GM12878 (cell line): Measurements from ENCODE around the gene P3R3URF. TPM values are rescaled to one million over a fixed set of nuclear protein-coding genes. Genes with fewer than 3 reads are reported as not detected.

Source experiments
- ATAC-seq: fragments of 200-7000 bp; cut with Tn5 transposase; 3 replicates; pipeline ENCODE4 v1.9.1; 2020; ENCODE audit warnings: mild to moderate bottlenecking, moderate library complexity
- BruUV-seq: library from RNA; stranded (reverse); fragments of 400-500 nt; replicated peaks from 2 replicates; lab custom pipeline; 2021; lab: Mats Ljungman, UMichigan
- CTCF ChIA-PET: fragments of 300-600 bp; sonication (Branson Sonifier 250); formaldehyde crosslinking; extraction: SDS; loops from one replicate; lab custom pipeline; 2021; ENCODE audit warnings: inconsistent platforms; lab: Yijun Ruan, JAX
- POLR2A ChIA-PET: fragments of 350-600 bp; formaldehyde crosslinking; extraction: SDS; loops from one replicate; lab custom pipeline; 2021; ENCODE audit warnings: inconsistent platforms; lab: Charles Lee
- RAD21 ChIA-PET: fragments of 300-600 bp; sonication (Branson Sonifier 250); formaldehyde crosslinking; loops from one replicate; lab custom pipeline; 2023; ENCODE audit warnings: antibody characterized with exemption; ENCODE audit not compliant: unreplicated experiment; lab: Charles Lee
- SMC1A ChIA-PET: fragments of 300-600 bp; sonication (Branson Sonifier 250); formaldehyde crosslinking; loops from one replicate; lab custom pipeline; 2023; ENCODE audit not compliant: unreplicated experiment, uncharacterized antibody; lab: Charles Lee
- DNase-seq: peaks from one replicate; pipeline ENCODE4 v3.0.0-alpha.2; 2011; ENCODE audit warnings: low read depth, low spot score
- FAIRE-seq: peaks from 3 replicates; lab custom pipeline; 2011; peaks lifted over from hg19 to GRCh38; lab: Jason Lieb, UNC
- H2AFZ ChIP-seq: 2 replicates; pipeline ENCODE4 v1.6.0; 2011; ENCODE audit warnings: low read depth, low read length, control low read depth; ENCODE audit not compliant: control insufficient read depth
- H3K27ac ChIP-seq: 2 replicates; pipeline ENCODE4 v1.5.1; 2011; ENCODE audit warnings: control low read depth; ENCODE audit not compliant: control insufficient read depth, insufficient read depth
- H3K27me3 ChIP-seq, 2 experiments: replicated peaks in 1 of 2; 2 replicates each; pipeline versions ENCODE4 v1.6.0 to v1.6.1; 2011; ENCODE audit warnings: low read length in 1 of 2; ENCODE audit not compliant: control insufficient read depth in 2 of 2, insufficient read depth in 2 of 2
- H3K36me3 ChIP-seq, 2 experiments: 2 replicates each; pipeline ENCODE4 v1.5.1; 2011; ENCODE audit warnings: low read length in 1 of 2; ENCODE audit not compliant: control insufficient read depth in 2 of 2, insufficient read depth in 2 of 2
- H3K4me1 ChIP-seq: 2 replicates; pipeline ENCODE4 v1.6.1; 2011; ENCODE audit warnings: mild to moderate bottlenecking, low read length, moderate library complexity, mixed read lengths; ENCODE audit not compliant: control insufficient read depth, insufficient read depth
- H3K4me2 ChIP-seq: 2 replicates; pipeline ENCODE4 v1.6.0; 2011; ENCODE audit warnings: control low read depth; ENCODE audit not compliant: control insufficient read depth, insufficient read depth
- H3K4me3 ChIP-seq: fragments of 200-600 bp; sonication (generic); 2 replicates; pipeline ENCODE4 v1.5.1; 2016
- H3K79me2 ChIP-seq: 2 replicates; pipeline ENCODE4 v1.6.0; 2011; ENCODE audit warnings: low read length; ENCODE audit not compliant: control insufficient read depth, insufficient read depth
- H3K9ac ChIP-seq: 2 replicates; pipeline ENCODE4 v1.8.0; 2011; ENCODE audit warnings: low read length, control low read depth, mixed read lengths; ENCODE audit not compliant: control insufficient read depth, insufficient read depth
- H3K9me3 ChIP-seq: replicated peaks from 3 replicates; pipeline ENCODE4 v1.5.1; 2011; ENCODE audit warnings: mild to moderate bottlenecking, low read length; ENCODE audit not compliant: control insufficient read depth, insufficient read depth
- H4K20me1 ChIP-seq: 2 replicates; pipeline ENCODE4 v1.6.0; 2011; ENCODE audit not compliant: control insufficient read depth, insufficient read depth
- EZH2 ChIP-seq: IDR thresholded peaks from 2 replicates; pipeline ENCODE4 v1.6.1; 2012; ENCODE audit warnings: low read depth, mild to moderate bottlenecking, control low read depth, inconsistent platforms, low read length, borderline replicate concordance; ENCODE audit not compliant: control insufficient read depth
- RCOR1 ChIP-seq: conservative IDR thresholded peaks from 2 replicates; pipeline ENCODE4 v1.6.1; 2012; ENCODE audit warnings: low read depth, low read length, improper control_type of control experiment
- SIN3A ChIP-seq: IDR thresholded peaks from 2 replicates; pipeline ENCODE4 v1.6.1; 2012; ENCODE audit warnings: low read depth, low read length, improper control_type of control experiment
- ZNF24 ChIP-seq: fragments of 450-650 bp; IDR thresholded peaks from 2 replicates; pipeline ENCODE4 v1.6.1; 2017; ENCODE audit warnings: antibody characterized with exemption, mild to moderate bottlenecking
- WGBS: methylation state at CpG from one replicate; pipeline ENCODE4 v1.1.6; 2016; ENCODE audit warnings: low lambda C conversion rate; ENCODE audit not compliant: insufficient replicate concordance, insufficient coverage; ENCODE audit errors: missing lambda C conversion rate; 5-methylcytosine and 5-hydroxymethylcytosine counted together
- in situ Hi-C: fragments of 300-500 bp; cut with MboI; formaldehyde crosslinking; loops from 9 replicates; pipeline ENCODE4 v1.14.3; 2018; ENCODE audit warnings: mixed read lengths
- intact Hi-C: fragments of 100-400 bp; cut with micrococcal nuclease; formaldehyde crosslinking; loops from one replicate; pipeline ENCODE4 v1.14.2; 2022; ENCODE audit not compliant: unreplicated experiment
- polyA plus RNA-seq, 11 experiments: library from polyadenylated mRNA; depleted of rRNA in 4 of 11; unstranded in 6 of 11; stranded (reverse) in 5 of 11; fragments of >200 nt; fragmentation: Nextera tagmentation in 4 of 11; fragmentation: Illumina TruSeq in 1 of 11; extraction: Ambion mirVana in 4 of 11; extraction: Trizol in 1 of 11; gene quantifications; 1 replicate in 1 of 11; 2 replicates in 10 of 11; pipeline versions ENCODE4 v1.2.1 to v1.2.3, GENCODE V29; 2011 to 2016; ENCODE audit warnings: inconsistent platforms in 2 of 11, missing spikeins in 2 of 11, low read depth in 1 of 11
- total RNA-seq, 4 experiments: library from RNA; depleted of rRNA in 3 of 4; stranded (reverse); fragments of >200 nt in 3 of 4; fragmentation: Illumina TruSeq in 1 of 4; extraction: Trizol in 1 of 4; gene quantifications; 2 replicates each; pipeline versions ENCODE4 v1.2.1 to v1.2.3, GENCODE V29; 2013 to 2021
- TF ChIP-seq, protein P1 (sequence below): IDR thresholded peaks from 2 replicates; pipeline ENCODE4 v1.6.1; 2012; ENCODE audit warnings: low read depth, low read length, improper control_type of control experiment

P3R3URF gene
- total and polyA plus RNA-seq, 10 of the 15 experiments (the other 5 are each of a cell fraction or from before 2014, with no cell fraction given) = not detected

DNA sequence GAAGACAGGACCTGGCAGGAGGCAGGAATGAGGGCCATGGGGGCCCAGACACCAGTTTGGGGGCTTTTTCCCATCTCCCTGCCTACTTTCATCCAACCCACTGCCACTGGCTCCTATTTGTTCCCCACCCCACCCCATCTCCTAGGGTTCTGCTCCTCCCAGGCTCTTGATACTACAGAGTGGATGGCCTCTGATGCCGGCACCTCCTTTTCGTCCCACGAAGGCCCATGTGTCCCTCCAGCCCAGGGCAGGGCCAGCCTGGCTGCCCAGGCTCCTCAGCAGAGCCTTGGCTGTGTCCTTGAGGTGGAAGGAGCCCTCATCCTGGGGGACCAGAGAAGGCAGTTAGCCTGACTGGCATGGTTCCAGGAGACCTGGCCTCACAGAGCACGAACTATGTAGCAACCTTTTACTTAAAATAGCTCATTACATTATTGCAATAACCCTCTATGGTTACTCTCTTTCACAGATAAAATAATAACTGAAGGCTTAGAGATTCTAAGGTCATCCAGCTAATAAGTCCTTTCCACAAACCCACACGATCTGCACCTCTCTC, 18.4 kb upstream of the P3R3URF start:
- RAD21 ChIA-PET = no interaction called here
- DNase-seq (no peak), ATAC-seq (no peak), FAIRE-seq (no peak)
- Histone ChIP-seq H3K4me2 (no peak overlapping the region), H3K4me1 (peaks cover 6% of the 10 kb centered on the region), H3K4me3 (no peak overlapping the region), H3K9ac (no peak overlapping the region), H3K9me3 (no peaks in the 10 kb centered on the region), H3K36me3 (peaks cover 5 to 7% of the 10 kb centered on the region in 2 experiments; a peak in 3 of 4 replicates), H4K20me1 (no peaks in the 10 kb centered on the region), H3K79me2 (peaks cover 6% of the 10 kb centered on the region), H3K27me3 (no peaks in the 10 kb centered on the region), H2AFZ (no peak overlapping the region), H3K27ac (no peak overlapping the region)
- in situ Hi-C loops (no loop called here), intact Hi-C loops (no loop called here)
- WGBS = 71% methylated on average over 5 of the region's 5 CpGs
- POLR2A ChIA-PET = no interaction called here
- TF ChIP-seq SIN3A = no peak
- TF ChIP-seq ZNF24 = no peak
- no peak for TF ChIP-seq EZH2
- no peak for TF ChIP-seq RCOR1
- TF ChIP-seq, protein P1, sequence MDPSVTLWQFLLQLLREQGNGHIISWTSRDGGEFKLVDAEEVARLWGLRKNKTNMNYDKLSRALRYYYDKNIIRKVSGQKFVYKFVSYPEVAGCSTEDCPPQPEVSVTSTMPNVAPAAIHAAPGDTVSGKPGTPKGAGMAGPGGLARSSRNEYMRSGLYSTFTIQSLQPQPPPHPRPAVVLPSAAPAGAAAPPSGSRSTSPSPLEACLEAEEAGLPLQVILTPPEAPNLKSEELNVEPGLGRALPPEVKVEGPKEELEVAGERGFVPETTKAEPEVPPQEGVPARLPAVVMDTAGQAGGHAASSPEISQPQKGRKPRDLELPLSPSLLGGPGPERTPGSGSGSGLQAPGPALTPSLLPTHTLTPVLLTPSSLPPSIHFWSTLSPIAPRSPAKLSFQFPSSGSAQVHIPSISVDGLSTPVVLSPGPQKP = no peak
- no TSS peak for BruUV-seq
- CTCF ChIA-PET = interaction anchor here (0.9 to 1.5 kb wide), 5 partner anchors 12 to 134 kb away, joined by 3 to 8 read pairs (median 4); no protein-coding TSS in a partner anchor
- SMC1A ChIA-PET = interaction anchor here (0.8 to 1.1 kb wide), 4 partner anchors 16 to 626 kb away, joined by 3 read pairs; no protein-coding TSS in a partner anchor
